Upper lobe of right lung (tissue), 1 donor: Measurements from ENCODE around the gene PPP1R3F. TPM values are rescaled to one million over a fixed set of nuclear protein-coding genes. Genes with fewer than 3 reads are reported as not detected.

Experiments used
- total RNA-seq: library from RNA; stranded (reverse); fragmentation: NEBNext Ultra II Directional; extraction: Animal tissue kit (Norgen Biotek cat#: 25700); gene quantifications from one replicate; pipeline ENCODE4 v1.2.1, GENCODE V29; 2021
- donor health status: DM: no; HTN: yes; CAD: no; lungs with severe emphysema.

PPP1R3F gene
- total RNA-seq, 1 donor from 2014 or later: 6.0 TPM

Other genes starting within 250 kb of the PPP1R3F start
- gene TFE3, start 226.4 kb upstream of the PPP1R3F start, total RNA-seq: 62.4 TPM
- gene CCDC120, start 210.8 kb upstream of the PPP1R3F start, total RNA-seq: 10.8 TPM
- gene PRAF2, start 195.8 kb upstream of the PPP1R3F start, total RNA-seq: 17.3 TPM
- 63.2 TPM for gene WDR45, start 189.9 kb upstream of the PPP1R3F start, total RNA-seq
- gene GPKOW, start 146.1 kb upstream of the PPP1R3F start, total RNA-seq: 19.3 TPM
- gene MAGIX, start 107.0 kb upstream of the PPP1R3F start, total RNA-seq: 7.1 TPM
- 90.9 TPM for gene PLP2, start 97.9 kb upstream of the PPP1R3F start, total RNA-seq
- gene PRICKLE3, start 83.4 kb upstream of the PPP1R3F start, total RNA-seq: 16.4 TPM
- 3.5 TPM for gene SYP, start 69.6 kb upstream of the PPP1R3F start, total RNA-seq
- 1.4 TPM for gene CACNA1F, start 36.5 kb upstream of the PPP1R3F start, total RNA-seq
- gene CCDC22, start 34.3 kb upstream of the PPP1R3F start, total RNA-seq: 17.4 TPM
- gene FOXP3, start 5.1 kb upstream of the PPP1R3F start, total RNA-seq: 0.35 TPM
- not detected for gene GAGE10, start 33.9 kb downstream of the PPP1R3F start, total RNA-seq
- gene GAGE12J, start 52.2 kb downstream of the PPP1R3F start, total RNA-seq: not detected
- not detected for gene GAGE13, start 61.8 kb downstream of the PPP1R3F start, total RNA-seq